Liver (tissue), 9 donors: ENCODE data around the gene HASPIN. TPM values are rescaled to one million over a fixed set of nuclear protein-coding genes. Genes with fewer than 3 reads are reported as not detected.
A peak's percentile ranks its signal among the peaks of the same experiment; 100 is the strongest.

Source experiments
- DNase-seq: peaks from one replicate; pipeline ENCODE4 v3.0.0-alpha.2; 2017; ENCODE audit warnings: low spot score
- H3K27ac ChIP-seq, 2 donors: one replicate each; pipeline ENCODE4 v1.7.0; 2013; ENCODE audit warnings: inconsistent platforms in 2 of 2, low read length in 2 of 2, control low read depth in 1 of 2, low read depth in 1 of 2, mild to moderate bottlenecking in 1 of 2
- H3K27me3 ChIP-seq, 4 donors: one replicate each; pipeline versions ENCODE4 v1.6.1 to v1.7.0; 2013; ENCODE audit warnings: low read length in 3 of 4, inconsistent platforms in 1 of 4, mild to moderate bottlenecking in 1 of 4, moderate library complexity in 1 of 4; ENCODE audit not compliant: control insufficient read depth in 4 of 4, insufficient read depth in 4 of 4
- H3K36me3 ChIP-seq, 4 donors: one replicate each; pipeline versions ENCODE4 v1.6.1 to v1.7.0; 2013; ENCODE audit warnings: low read length in 3 of 4, mild to moderate bottlenecking in 3 of 4, low read depth in 1 of 4, moderate library complexity in 1 of 4; ENCODE audit not compliant: control insufficient read depth in 4 of 4, insufficient read depth in 3 of 4
- H3K4me1 ChIP-seq, 4 donors: one replicate each; pipeline versions ENCODE4 v1.6.1 to v1.7.0; 2013; ENCODE audit warnings: low read length in 3 of 4, mild to moderate bottlenecking in 3 of 4, moderate library complexity in 1 of 4; ENCODE audit not compliant: control insufficient read depth in 4 of 4, insufficient read depth in 4 of 4
- H3K4me3 ChIP-seq, 3 donors: one replicate each; pipeline versions ENCODE4 v1.6.1 to v1.7.0; 2013; ENCODE audit warnings: low read length in 3 of 3, control low read depth in 1 of 3, low read depth in 1 of 3, mild to moderate bottlenecking in 1 of 3
- H3K9ac ChIP-seq, 2 donors: one replicate each; pipeline ENCODE4 v1.7.0; 2013; ENCODE audit warnings: low read length in 2 of 2, mild to moderate bottlenecking in 2 of 2, moderate library complexity in 2 of 2, control low read depth in 1 of 2, low read depth in 1 of 2
- H3K9me3 ChIP-seq, 4 donors: one replicate each; pipeline versions ENCODE4 v1.6.1 to v1.7.0; 2013; ENCODE audit warnings: low read length in 3 of 4; ENCODE audit not compliant: control insufficient read depth in 4 of 4
- ATF3 ChIP-seq: IDR thresholded peaks from 2 replicates; pipeline ENCODE4 v1.6.1; 2016; ENCODE audit warnings: antibody characterized with exemption
- CTCF ChIP-seq: fragments of 150-350 bp; IDR thresholded peaks from 2 replicates; pipeline ENCODE4 v1.5.1; 2017; ENCODE audit warnings: improper control_type of control experiment, low read depth, low read length; ENCODE audit not compliant: missing input control
- GABPA ChIP-seq, 2 donors: IDR thresholded peaks in 1 of 2; conservative IDR thresholded peaks in 1 of 2; 2 replicates each; pipeline ENCODE4 v1.6.1; 2016; ENCODE audit warnings: antibody characterized with exemption in 2 of 2, mild to moderate bottlenecking in 1 of 2, moderate library complexity in 1 of 2
- HNF4A ChIP-seq, 2 donors: conservative IDR thresholded peaks; 2 replicates each; pipeline ENCODE4 v1.6.1; 2016; ENCODE audit warnings: antibody characterized with exemption in 2 of 2, mild to moderate bottlenecking in 2 of 2
- HNF4G ChIP-seq: IDR thresholded peaks from 2 replicates; pipeline ENCODE4 v1.6.1; 2016; ENCODE audit warnings: antibody characterized with exemption
- JUND ChIP-seq, 2 donors: IDR thresholded peaks; 2 replicates each; pipeline ENCODE4 v1.6.1; 2016; ENCODE audit warnings: antibody characterized with exemption in 2 of 2
- NR2F2 ChIP-seq: IDR thresholded peaks from 2 replicates; pipeline ENCODE4 v1.6.1; 2016; ENCODE audit warnings: antibody characterized with exemption
- REST ChIP-seq: IDR thresholded peaks from 2 replicates; pipeline ENCODE4 v1.6.1; 2016; ENCODE audit warnings: antibody characterized with exemption, mild to moderate bottlenecking
- RXRA ChIP-seq, 2 donors: IDR thresholded peaks; 2 replicates each; pipeline ENCODE4 v1.6.1; 2017 to 2018; ENCODE audit warnings: antibody characterized with exemption in 2 of 2, mild to moderate bottlenecking in 1 of 2
- SP1 ChIP-seq: IDR thresholded peaks from 2 replicates; pipeline ENCODE4 v1.6.1; 2018; ENCODE audit warnings: antibody characterized with exemption, mild to moderate bottlenecking
- TAF1 ChIP-seq: conservative IDR thresholded peaks from 2 replicates; pipeline ENCODE4 v1.6.1; 2016; ENCODE audit warnings: antibody characterized with exemption, mild to moderate bottlenecking
- YY1 ChIP-seq: IDR thresholded peaks from 2 replicates; pipeline ENCODE4 v1.6.1; 2016; ENCODE audit warnings: antibody characterized with exemption, mild to moderate bottlenecking
- WGBS: extraction: QIAGEN DNeasy Blood & Tissue Kit; methylation state at CpG from one replicate; pipeline ENCODE4 v1.1.7; 2013; 5-methylcytosine and 5-hydroxymethylcytosine counted together
- polyA plus RNA-seq, 2 donors: library from polyadenylated mRNA; stranded (reverse) in 1 of 2; unstranded in 1 of 2; fragments of 200-250 nt in 1 of 2; fragments of >200 nt in 1 of 2; fragmentation: Nextera tagmentation in 1 of 2; extraction: Ambion mirVana in 1 of 2; gene quantifications; one replicate each; pipeline versions ENCODE4 v1.2.1 to v1.2.3, GENCODE V29; 2013 to 2015
- total RNA-seq, 2 donors: library from RNA; depleted of rRNA; stranded (reverse); fragments of >200 nt; gene quantifications; one replicate each; pipeline ENCODE4 v1.2.3, GENCODE V29; 2014
- TF ChIP-seq, protein P1 (sequence below): IDR thresholded peaks from 2 replicates; pipeline ENCODE4 v1.6.1; 2016; ENCODE audit warnings: antibody characterized with exemption
- TF ChIP-seq, protein P2 (sequence below): IDR thresholded peaks from 2 replicates; pipeline ENCODE4 v1.6.1; 2016; ENCODE audit warnings: antibody characterized with exemption
- donor health status: healthy.
- donor health status: healthy.
- donor health status: healthy.
- donor health status: healthy.
- donor health status: healthy.

Gene HASPIN
- total and polyA plus RNA-seq, 4 donors: 0.08 to 5.8 (median 0.28) TPM; not detected in 1

- TF ChIP-seq NR2F2 (no peak), REST (no peak), RXRA (IDR thresholded peaks at IDR 0.05) (no peak), TAF1 (no peak), CTCF (no peak), YY1 (no peak), SP1 (no peak), ATF3 (no peak), HNF4A (conservative IDR thresholded peaks at IDR 0.05) (no peak), HNF4G (no peak), GABPA (IDR thresholded peaks at IDR 0.05 in 1 of 2, conservative IDR thresholded peaks at IDR 0.05 in 1 of 2) (no peak)
- TF ChIP-seq, protein P1, sequence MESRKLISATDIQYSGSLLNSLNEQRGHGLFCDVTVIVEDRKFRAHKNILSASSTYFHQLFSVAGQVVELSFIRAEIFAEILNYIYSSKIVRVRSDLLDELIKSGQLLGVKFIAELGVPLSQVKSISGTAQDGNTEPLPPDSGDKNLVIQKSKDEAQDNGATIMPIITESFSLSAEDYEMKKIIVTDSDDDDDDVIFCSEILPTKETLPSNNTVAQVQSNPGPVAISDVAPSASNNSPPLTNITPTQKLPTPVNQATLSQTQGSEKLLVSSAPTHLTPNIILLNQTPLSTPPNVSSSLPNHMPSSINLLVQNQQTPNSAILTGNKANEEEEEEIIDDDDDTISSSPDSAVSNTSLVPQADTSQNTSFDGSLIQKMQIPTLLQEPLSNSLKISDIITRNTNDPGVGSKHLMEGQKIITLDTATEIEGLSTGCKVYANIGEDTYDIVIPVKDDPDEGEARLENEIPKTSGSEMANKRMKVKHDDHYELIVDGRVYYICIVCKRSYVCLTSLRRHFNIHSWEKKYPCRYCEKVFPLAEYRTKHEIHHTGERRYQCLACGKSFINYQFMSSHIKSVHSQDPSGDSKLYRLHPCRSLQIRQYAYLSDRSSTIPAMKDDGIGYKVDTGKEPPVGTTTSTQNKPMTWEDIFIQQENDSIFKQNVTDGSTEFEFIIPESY: no peak
- TF ChIP-seq, protein P2, sequence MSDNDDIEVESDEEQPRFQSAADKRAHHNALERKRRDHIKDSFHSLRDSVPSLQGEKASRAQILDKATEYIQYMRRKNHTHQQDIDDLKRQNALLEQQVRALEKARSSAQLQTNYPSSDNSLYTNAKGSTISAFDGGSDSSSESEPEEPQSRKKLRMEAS: no peak
These were observed 6.2 kb downstream of the HASPIN start for GRCh38 chr17:3729881-3730280.

DNA sequence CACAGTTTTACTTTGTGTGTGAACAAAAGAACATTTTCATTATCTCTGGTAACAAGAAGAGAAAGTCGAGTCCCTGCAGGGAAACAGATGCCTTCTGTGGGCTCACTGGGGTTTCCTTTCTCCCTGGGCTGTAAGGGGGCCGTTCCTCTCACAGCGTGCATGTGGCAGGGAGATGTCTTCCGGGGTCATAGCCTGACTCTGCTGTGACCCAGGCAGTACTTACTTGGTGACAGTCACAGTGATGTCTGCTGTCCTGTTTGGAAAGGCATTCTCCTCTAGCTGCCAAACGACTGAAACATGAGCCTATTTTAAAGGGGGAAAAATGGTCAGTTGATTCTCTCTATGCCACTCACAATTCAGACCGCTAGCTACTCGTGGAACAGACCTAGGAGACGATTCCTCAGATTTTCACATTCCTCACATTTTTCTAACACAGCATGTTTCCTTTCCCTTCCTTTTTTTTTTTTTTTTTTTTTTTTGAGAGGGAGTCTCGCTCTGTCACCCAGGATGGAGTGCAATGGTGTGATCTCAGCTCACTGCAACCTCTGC is 7.3 kb downstream of the HASPIN start:
- no peak for DNase-seq
- 73% methylated on average over 9 of the region's 9 CpGs for WGBS
- no peaks in the 10 kb centered on the region for H3K9me3 ChIP-seq
- H3K36me3 ChIP-seq: no peaks in the 10 kb centered on the region
- no peak overlapping the region for H3K9ac ChIP-seq
- TF ChIP-seq JUND (IDR thresholded peaks at IDR 0.05): no peak
- peak in 1 of 2 donors; percentile 5 for TF ChIP-seq RXRA (IDR thresholded peaks at IDR 0.05)
- peak; percentile 37 for TF ChIP-seq NR2F2
- peaks cover 0 to 18% (median 10%) of the 10 kb centered on the region in 4 donors for H3K4me1 ChIP-seq
- H3K27ac ChIP-seq: peak overlapping the region in 1 of 2 donors; percentile 7
- no peak overlapping the region for H3K4me3 ChIP-seq
- no peaks in the 10 kb centered on the region for H3K27me3 ChIP-seq

More at GRCh38 chr17:3729881-3730280, 6.2 kb downstream of the HASPIN start:
- Histone ChIP-seq H3K27ac (no peak overlapping the region), H3K9ac (no peak overlapping the region), H3K27me3 (no peaks in the 10 kb centered on the region), H3K9me3 (no peaks in the 10 kb centered on the region), H3K4me3 (no peak overlapping the region), H3K36me3 (no peaks in the 10 kb centered on the region), H3K4me1 (peaks cover 0 to 18% (median 10%) of the 10 kb centered on the region in 4 donors)
- 91% methylated on average over 6 of the region's 6 CpGs for WGBS
- DNase-seq: no peak
